Right lobe of liver (tissue), 4 donors: ENCODE data around the gene HDAC4.

Source experiments
- POLR2A ChIP-seq: fragments of 450-650 bp; IDR thresholded peaks from one replicate; pipeline ENCODE4 v1.6.1; 2017; ENCODE audit warnings: antibody characterized with exemption, mild to moderate bottlenecking
- TF ChIP-seq, protein P1 (sequence below), 4 donors: fragments of 200-600 bp in 3 of 4; fragments of 450-650 bp in 1 of 4; IDR thresholded peaks; one replicate each; pipeline versions ENCODE4 v1.5.1 to v1.8.0; 2016 to 2022; ENCODE audit warnings: antibody characterized with exemption in 4 of 4, mild to moderate bottlenecking in 2 of 4
- donor health status: DM: no; HTN: no; CAD: no.
- donor health status: DM: no; HTN: no; CAD: no.
- donor health status: DM: no; HTN: yes; CAD: no.

DNA sequence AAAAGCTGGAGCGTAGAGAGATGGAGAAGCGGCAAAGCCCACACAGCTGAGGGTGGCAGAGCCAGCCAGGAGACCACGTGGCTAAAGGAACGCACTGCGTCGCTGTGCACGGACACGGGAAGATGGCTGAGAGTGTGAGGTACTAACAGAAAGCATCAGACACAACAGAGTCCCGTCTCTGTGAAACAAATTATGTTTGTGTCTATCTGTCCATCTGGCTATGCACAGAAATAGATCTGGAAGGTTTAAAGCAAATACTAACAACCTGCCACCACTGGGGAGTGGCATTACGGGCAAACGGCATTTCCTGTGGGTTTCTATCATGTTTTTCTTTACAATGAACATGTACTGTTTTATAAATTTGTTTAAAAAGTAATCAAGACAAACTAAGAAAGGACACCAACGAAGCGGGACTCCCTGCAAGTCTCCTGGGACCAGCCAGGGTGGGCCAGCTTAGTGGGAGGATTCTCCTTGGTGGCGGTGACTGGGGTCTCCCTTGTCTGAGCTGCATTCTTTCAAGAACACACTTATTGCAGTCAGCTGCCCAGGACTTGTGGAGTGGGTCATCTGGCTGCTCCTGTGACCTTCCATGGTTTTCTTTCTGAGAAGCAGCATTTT is 290.8 kb downstream of the HDAC4 start:
- TF ChIP-seq, protein P1, sequence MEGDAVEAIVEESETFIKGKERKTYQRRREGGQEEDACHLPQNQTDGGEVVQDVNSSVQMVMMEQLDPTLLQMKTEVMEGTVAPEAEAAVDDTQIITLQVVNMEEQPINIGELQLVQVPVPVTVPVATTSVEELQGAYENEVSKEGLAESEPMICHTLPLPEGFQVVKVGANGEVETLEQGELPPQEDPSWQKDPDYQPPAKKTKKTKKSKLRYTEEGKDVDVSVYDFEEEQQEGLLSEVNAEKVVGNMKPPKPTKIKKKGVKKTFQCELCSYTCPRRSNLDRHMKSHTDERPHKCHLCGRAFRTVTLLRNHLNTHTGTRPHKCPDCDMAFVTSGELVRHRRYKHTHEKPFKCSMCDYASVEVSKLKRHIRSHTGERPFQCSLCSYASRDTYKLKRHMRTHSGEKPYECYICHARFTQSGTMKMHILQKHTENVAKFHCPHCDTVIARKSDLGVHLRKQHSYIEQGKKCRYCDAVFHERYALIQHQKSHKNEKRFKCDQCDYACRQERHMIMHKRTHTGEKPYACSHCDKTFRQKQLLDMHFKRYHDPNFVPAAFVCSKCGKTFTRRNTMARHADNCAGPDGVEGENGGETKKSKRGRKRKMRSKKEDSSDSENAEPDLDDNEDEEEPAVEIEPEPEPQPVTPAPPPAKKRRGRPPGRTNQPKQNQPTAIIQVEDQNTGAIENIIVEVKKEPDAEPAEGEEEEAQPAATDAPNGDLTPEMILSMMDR (IDR thresholded peaks at IDR 0.05), result no peak
- TF ChIP-seq POLR2A, result no peak
